Activated CD8-positive, alpha-beta memory T cell treated with anti-CD3 and anti-CD28 coated beads for 36 hours (primary cell): ENCODE results near the gene VPS9D1. TPM values are rescaled to one million over a fixed set of nuclear protein-coding genes. Genes with fewer than 3 reads are reported as not detected.
"Not testable (repeated sequence)": the region's sequence is repeated elsewhere in the genome, so short reads cannot be mapped to it uniquely, and the experiment has no call there.

Source experiments
- CTCF ChIA-PET: fragments of 350-600 bp; sonication (Branson Sonifier 250); formaldehyde crosslinking; loops from one replicate; lab custom pipeline; 2021; ENCODE audit warnings: antibody characterized with exemption; lab: Charles Lee
- POLR2A ChIA-PET: fragments of 350-600 bp; sonication (Branson Sonifier 250); formaldehyde crosslinking; loops from one replicate; lab custom pipeline; 2021; ENCODE audit warnings: antibody characterized with exemption; lab: Charles Lee
- total RNA-seq, 2 experiments: library from RNA; stranded (reverse); gene quantifications; one replicate each; pipeline ENCODE4 v1.2.3, GENCODE V29; 2021

VPS9D1 gene
- total RNA-seq, 2 experiments from 2014 or later, result 2.0 to 2.6 TPM

DNA sequence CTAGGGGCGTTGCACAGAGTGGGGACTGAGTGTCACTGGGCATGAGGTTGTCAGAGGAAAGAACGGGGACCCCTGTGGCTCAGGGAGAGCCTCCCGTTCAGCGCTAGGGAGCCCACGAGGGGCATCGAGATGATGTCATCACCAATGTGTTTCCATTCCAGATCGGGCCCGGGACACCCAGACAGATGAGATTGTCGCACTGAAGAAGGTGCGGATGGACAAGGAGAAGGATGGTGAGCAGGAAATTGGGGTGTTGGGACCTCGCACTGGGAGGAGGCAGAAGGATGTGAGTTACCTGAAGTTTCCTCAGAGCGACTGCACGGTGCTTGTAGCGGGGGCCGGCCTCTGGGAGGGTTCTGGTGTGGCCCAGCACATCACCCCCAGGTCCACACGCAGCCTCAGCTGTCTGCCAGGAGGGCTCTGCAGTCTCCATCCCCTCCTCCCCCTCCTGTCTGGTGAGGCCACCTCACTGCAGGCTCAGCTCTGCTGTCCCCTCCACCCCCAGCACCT lies 30.3 kb downstream of the VPS9D1 start:
- POLR2A ChIA-PET, result no interaction called here
- CTCF ChIA-PET, result no interaction called here

DNA sequence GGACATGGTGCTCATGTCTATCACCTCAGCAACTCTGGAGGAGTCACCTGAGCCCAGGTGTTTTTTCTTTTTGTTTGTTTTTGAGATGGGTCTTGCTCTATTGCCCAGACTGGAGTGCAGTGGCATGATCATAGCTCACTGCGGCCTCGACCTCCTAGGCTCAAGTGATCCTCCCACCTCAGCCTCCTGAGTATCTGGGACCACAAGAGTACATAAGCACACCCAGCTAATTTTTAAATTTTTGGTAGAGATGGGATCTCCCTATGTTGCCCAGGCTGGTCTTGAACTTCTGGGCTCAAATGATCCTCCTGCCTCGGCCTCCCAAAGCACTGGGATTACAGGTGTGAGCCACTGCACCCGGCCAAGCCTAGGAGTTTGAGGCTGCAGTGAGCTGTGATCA lies 31.1 kb downstream of the VPS9D1 start:
- CTCF ChIA-PET, result interaction anchor here (0.8 to 4.1 kb wide), 2 partner anchors 10 to 23 kb away, joined by 3 to 30 read pairs; partner anchors contain the start of gene SPATA2L
- POLR2A ChIA-PET, result interaction anchor here (0.6 kb wide), 1 partner anchor 184 kb away, joined by 3 read pairs; the partner anchor contains the start of gene TCF25

DNA sequence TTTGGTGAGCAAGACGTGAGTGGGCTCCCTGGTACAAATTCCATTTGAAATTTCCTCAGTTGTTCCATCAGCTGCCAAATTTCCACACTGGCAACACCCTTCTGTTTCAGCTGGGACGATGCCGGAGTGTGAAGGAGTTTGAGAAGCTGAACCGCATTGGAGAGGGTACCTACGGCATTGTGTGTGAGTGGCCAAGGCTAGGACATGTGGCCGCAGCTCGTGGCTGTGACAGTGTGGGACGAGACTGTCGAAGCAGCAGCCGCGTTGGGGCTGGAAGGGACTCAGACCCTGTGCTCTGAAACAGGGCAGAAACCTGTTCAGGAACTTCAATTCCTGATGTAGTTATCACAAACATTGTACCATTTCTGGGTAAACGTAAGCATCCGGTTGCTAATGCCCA lies 31.6 kb downstream of the VPS9D1 start:
- CTCF ChIA-PET, result interaction anchor here (0.8 to 4.1 kb wide), 2 partner anchors 11 to 24 kb away, joined by 3 to 30 read pairs; partner anchors contain the start of gene SPATA2L
- POLR2A ChIA-PET, result interaction anchor here (0.6 kb wide), 1 partner anchor 184 kb away, joined by 3 read pairs; the partner anchor contains the start of gene TCF25

DNA sequence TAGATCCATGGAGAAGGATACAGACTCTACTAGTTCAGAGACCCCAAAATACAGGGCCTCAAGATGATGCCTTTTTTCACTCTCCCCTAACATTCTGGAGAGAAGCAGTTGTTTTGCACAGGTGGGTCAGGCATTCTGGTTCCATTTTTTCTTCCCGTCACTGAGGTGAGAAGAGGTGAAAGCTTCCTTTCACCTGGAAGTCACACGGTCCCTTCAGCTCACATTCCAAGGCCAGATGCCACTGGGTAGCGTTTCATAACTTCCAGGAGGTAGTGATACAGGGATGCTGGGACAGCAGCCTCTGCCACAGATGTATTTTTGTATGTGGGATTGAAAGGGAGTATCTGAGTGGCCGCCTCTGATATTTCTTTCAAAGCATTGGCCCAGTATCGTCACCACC lies 32.3 kb downstream of the VPS9D1 start:
- CTCF ChIA-PET, result interaction anchor here (0.7 to 4.1 kb wide), 2 partner anchors 11 to 31 kb away, joined by 8 to 30 read pairs; partner anchors contain the start of genes CHMP1A, SPATA2L and SPATA33
- POLR2A ChIA-PET, result interaction anchor here (0.7 kb wide), 1 partner anchor 185 kb away, joined by 6 read pairs; the partner anchor contains the start of gene TCF25

DNA sequence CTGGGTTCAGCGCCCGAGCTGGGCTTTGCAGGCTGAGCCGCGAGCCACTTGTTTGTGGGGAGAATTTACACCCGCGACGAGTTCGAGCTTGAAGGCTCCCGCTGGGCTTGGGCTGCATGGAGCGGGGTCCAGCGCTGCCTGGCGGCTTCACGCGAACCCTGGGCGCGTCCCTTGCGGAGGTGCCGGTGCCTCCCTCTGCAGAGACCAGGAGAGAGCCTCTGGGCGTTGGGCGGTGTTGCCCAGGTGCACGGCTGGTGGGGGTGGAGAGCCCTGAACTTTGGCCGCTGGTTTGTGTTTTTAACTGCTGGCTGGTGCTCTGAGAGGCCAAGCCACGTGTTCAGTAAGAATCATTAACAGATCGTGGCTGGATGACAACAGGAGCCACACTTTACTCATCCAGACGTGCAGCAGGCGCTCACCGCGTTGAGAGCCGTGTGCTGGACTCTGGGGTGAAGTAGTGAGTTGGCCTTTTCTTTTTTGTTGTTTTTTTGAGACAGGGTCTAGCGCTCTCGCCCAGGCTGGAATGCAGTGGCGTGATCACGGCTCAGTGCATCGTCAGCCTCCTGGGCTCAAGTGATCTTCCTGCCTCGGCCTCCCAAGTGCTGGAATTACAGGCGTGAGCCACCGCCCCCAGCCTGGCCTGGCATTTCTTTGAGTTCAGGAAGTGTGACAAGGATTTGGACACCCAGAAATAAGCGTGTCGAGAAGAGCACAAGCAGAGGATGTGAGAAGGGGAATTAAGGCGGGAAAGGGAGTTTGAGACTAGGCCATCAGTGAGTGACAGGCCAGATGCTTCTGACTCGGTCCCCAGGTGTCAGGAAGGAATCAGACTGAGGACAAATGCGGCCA lies 33.4 kb downstream of the VPS9D1 start:
- ChIA-PET POLR2A (interaction anchor here (0.8 to 1.4 kb wide), 5 partner anchors 10 to 186 kb away, joined by 3 to 10 read pairs (median 3); partner anchors contain the start of gene TCF25), CTCF (interaction anchor here (1.0 to 4.1 kb wide), 3 partner anchors 9 to 119 kb away, joined by 3 to 30 read pairs (median 4); partner anchors contain the start of gene SPATA2L)

DNA sequence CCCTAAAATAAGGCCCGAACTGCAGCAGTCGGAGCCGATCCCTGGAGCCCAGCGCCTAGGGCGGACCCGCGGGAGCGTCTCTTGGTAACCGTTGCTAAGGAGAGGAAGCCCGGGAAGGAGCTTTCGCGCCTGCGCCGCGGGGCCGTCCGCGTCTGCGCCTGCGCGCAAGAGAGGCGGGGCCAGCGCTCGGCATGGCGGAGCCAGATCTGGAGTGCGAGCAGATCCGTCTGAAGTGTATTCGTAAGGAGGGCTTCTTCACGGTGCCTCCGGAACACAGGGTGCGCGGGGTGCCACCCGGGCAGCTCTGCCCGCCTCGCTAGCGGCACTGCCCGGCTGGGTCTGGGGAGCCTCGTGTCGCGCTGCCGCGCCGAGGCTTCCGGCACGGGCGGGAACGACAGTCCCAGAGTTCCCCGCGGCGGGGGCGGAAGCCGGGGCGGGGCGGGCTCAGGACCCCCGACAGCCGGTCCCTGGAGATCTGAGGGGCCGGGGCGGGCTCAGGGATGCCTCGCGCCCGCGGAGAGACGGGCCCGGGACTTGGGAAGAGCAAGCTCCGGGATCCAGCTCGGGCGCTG lies 34.1 kb downstream of the VPS9D1 start, which contains the start of gene CDK10:
TSS of gene CDK10 (plus strand) at position 170 of the 572 bp plus-strand sequence. CDS start at position 192, 22 bp downstream.
- POLR2A ChIA-PET, result interaction anchor here (0.8 to 1.4 kb wide), 5 partner anchors 9 to 186 kb away, joined by 3 to 10 read pairs (median 3); partner anchors contain the start of gene TCF25

DNA sequence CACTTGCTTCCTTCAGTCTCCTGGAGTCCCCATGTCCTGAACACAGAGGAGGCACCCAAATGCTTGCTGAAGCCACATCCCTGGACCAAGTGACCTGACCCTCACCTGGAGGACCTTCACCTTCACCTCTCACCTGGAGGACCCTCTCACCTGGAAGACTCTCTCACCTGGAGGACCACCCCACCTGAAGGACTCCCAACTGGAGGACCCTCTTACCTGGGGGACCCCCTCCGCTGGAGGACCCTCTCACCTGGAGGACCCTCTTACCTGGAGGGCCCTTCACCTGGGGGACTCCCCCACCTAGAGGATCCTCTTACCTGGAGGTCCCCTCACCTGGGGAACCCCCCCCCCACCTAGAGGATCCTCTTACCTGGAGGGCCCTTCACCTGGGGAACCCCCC lies 34.8 kb downstream of the VPS9D1 start:
- ChIA-PET CTCF (interaction anchor here (1.0 to 4.1 kb wide), 3 partner anchors 10 to 117 kb away, joined by 3 to 30 read pairs (median 4); partner anchors contain the start of gene SPATA2L), POLR2A (interaction anchor here (1.0 to 1.4 kb wide), 3 partner anchors 15 to 187 kb away, joined by 3 to 10 read pairs (median 5); partner anchors contain the start of gene TCF25)

More for the DNA sequence above, 34.1 kb downstream of the VPS9D1 start, which contains the start of gene CDK10:
- CTCF ChIA-PET, result interaction anchor here (1.0 to 4.1 kb wide), 3 partner anchors 10 to 118 kb away, joined by 3 to 30 read pairs (median 4); partner anchors contain the start of gene SPATA2L

DNA sequence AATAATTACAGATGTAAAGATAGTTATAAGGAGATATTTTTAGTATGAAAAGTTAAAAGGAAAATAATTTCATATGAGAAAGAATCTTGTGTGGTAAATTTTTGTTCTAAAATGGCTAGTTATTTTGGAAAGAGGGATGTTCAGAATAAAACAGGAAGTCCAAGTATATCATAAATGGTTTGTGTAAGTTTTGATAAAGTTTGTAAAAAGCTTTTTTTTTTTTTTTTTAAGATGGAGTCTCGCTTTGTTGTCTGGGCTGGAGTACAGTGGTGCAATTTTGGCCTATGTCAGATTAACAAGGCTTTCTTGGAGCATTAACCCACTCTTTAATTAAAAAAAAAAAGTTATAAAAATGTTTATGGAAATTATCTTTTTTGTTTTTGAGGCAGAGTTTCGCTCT lies 42.4 kb downstream of the VPS9D1 start:
- CTCF ChIA-PET, result interaction anchor here (0.8 to 1.2 kb wide), 2 partner anchors 22 to 38 kb away, joined by 3 to 5 read pairs; no protein-coding TSS in a partner anchor
- POLR2A ChIA-PET, result no interaction called here

DNA sequence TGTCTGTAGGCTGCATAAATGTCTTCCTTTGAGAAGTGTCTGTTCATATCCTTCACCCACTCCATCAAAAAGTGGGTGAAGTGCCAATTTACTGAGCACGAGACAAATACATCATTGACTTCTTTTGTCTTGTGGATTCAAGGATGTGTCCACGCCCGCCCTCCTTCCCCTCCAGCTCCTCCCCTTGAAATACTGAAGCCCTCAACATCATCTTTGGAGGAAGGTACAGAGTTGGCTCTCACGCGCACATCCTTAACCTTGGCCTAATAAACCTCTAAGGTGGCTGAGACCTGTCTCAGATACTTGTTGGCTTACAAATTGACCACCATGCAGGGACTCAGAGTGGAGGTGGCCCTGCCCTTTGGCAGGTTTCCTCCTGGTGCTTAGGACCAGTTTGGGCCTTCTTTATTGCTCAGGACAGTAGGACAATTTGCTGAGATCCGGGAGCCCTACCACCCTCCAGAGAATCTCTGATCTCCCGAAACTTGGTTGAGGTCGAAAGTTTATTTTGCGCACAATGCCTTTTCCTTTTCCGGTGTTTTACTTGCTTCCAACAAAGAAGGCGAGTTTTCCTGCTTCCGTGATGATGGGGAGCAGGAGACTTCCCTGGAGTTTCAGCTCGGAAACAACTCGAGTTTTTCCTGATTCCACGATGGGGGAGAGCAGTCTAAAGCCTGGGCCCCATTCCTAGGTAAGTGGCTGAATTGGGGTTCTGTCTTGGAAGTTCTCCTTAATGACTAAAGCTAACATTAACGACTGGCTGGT lies 48.3 kb downstream of the VPS9D1 start:
- ChIA-PET CTCF (interaction anchor here (0.6 to 1.0 kb wide), 2 partner anchors 10 to 21 kb away, joined by 3 read pairs; no protein-coding TSS in a partner anchor), POLR2A (no interaction called here)

DNA sequence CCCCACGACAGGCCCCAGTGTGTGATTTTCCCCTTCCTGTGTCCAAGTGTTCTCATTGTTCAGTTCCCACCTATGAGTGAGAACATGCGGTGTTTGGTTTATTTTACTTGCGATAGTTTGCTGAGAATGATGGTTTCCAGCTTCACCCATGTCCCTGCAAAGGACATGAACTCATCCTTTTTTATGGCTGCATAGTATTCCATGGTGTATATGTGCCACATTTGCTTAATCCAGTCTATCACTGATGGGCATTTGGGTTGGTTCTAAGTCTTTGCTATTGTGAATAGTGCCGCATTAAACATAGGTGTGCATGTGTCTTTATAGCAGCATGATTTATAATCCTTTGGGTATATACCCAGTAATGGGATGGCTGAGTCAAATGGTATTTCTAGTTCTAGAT lies 49.1 kb downstream of the VPS9D1 start:
- POLR2A ChIA-PET, result interaction anchor here (0.6 to 0.7 kb wide), 3 partner anchors 23 to 390 kb away, joined by 3 read pairs; partner anchors contain the start of gene CPNE7
- CTCF ChIA-PET, result not testable (repeated sequence)

DNA sequence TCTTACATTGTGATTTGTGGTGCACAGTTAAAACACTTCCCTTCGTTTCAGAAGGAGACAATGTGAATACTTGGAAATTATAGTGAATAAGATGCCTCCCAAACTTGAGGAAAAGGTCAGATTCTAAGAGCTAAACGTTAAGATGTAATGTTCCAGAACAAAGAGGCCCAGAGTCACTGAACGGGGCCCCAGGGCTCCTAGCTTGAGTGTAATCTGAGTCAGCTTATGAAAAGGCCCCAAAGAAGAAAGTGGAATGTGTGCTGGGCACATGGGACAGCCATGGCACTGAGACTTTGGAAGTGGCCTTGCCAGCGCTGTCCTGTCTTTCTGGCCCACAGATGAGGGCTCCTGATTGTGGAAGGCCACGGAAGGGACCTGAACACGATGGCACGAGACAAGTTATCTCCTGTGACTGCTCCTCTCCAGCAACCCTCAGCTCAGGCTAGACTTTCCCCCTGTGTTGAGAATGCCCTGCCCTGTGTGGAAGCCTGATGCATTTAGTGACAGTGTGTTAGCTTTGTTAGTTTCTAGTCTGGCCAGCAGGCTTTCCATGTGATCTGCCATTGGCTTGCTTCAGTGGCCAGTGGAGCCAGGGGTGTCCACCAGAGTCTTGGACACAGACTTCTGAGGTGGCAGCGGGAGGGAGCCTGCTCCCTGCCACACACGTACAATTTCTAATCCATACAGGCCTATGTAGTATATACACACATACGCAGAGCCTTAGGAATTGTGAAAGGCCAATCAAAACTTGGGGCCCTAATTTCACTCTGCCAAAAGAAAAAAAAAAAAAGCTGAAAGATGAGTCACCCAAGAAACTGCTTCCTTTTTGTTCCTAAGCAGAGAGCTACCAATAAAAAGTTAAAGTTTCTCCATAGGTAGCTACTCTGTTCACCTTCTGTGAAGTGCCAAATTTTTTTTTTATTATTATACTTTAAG lies 49.9 kb downstream of the VPS9D1 start:
- ChIA-PET CTCF (no interaction called here), POLR2A (interaction anchor here (0.6 to 0.7 kb wide), 3 partner anchors 24 to 389 kb away, joined by 3 read pairs; partner anchors contain the start of gene CPNE7)

DNA sequence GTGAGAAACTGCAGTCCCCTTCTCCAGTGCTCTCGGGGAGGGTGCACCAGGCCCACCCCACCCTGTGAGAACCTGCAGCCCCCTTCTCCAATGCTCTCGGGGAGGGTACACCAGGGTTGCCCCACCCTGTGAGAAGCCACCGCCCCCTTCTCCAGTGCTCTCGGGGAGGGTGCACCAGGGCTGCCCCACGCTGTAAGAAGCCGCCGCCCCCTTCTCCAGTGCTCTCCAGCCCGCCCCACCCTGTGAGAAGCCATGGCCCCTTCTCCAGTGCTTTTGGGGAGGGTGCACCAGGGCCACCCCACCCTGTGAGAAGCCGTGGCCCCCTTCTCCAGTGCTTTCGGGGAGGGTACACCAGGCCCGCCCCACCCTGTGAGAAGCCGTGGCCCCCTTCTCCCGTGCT lies 50.9 kb downstream of the VPS9D1 start:
- ChIA-PET POLR2A (no interaction called here), CTCF (no interaction called here)

DNA sequence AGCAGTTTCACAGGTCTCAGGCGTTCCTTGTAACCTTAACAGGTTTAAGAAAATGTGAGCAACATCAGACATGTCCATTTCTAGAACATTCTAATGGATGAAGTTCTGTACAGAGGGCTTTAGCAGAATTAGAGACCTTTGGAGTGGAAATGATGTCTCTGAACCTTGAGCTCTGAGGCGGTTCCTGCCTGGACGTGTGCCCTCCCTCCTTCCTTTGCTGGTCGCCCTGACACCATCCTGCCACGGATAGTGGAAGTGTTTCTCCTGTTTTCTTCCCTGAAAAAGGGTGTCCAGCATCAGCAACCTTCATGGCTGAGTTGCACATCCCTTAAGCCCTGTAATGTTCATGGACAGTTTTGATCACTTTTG lies 51.9 kb downstream of the VPS9D1 start:
- ChIA-PET POLR2A (no interaction called here), CTCF (no interaction called here)

DNA sequence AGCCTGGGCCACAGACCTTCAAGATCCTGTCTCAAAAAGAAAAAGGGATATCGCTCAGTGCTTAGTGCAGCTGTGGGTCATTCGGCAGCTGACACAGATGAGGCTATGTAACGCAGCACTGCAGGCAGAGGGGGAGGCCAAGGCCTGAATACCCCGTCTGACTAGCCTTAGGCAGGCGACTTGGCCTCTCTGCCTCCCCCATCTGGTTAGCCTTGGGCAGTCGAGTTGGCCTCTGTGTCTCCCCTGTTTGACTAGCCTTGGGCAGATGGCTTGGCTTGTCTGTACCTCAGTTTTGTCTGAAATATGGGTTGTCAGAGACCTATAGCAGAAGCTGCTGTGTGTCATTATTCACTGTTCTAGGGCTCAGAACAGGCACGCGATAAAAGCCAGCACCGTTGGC lies 53.1 kb downstream of the VPS9D1 start:
- CTCF ChIA-PET, result interaction anchor here (1.4 kb wide), 2 partner anchors 16 to 104 kb away, joined by 3 read pairs; no protein-coding TSS in a partner anchor
- POLR2A ChIA-PET, result interaction anchor here (0.6 kb wide), 1 partner anchor 822 kb away, joined by 6 read pairs; no protein-coding TSS in a partner anchor

DNA sequence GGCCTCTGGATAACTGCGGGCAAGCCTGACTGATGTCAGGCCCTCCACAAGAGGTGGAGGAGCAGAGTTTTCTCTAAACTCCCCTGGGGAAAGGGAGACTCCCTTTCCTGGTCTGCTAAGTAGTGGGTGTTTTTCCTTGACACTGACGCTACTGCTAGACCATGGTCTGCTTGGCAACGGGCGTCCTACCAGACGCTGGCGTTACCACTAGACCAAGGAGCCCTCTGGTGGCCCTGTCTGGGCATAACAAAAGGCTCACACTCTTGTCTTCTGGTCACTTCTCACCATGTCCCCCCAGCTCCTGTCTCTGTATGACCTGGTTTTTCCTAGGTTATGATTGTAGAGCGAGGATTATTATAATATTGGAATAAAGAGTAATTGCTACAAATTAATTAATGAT lies 53.7 kb downstream of the VPS9D1 start:
- CTCF ChIA-PET, result interaction anchor here (1.4 kb wide), 2 partner anchors 15 to 103 kb away, joined by 3 read pairs; no protein-coding TSS in a partner anchor

DNA sequence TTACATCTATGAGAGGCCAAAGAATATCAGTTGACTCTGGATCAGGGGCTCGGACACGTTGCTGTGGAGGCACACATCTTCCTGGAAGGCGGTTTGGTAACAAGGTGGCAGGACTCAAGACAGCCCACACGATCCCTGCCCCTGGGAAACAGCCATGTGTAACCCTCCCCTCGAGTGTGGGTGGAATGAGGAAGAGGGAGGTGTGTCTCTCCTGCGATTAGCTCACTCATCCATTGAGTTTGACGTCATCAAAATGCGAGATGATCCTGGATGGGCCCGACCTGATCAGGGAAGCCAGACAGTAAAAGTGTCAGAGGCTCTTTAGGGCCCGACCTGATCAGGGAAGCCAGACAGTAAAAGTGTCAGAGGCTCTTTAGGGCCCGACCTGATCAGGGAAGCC lies 56.5 kb downstream of the VPS9D1 start:
- CTCF ChIA-PET, result not testable (repeated sequence)

More for the DNA sequence above, 53.7 kb downstream of the VPS9D1 start:
- POLR2A ChIA-PET, result not testable (repeated sequence)

DNA sequence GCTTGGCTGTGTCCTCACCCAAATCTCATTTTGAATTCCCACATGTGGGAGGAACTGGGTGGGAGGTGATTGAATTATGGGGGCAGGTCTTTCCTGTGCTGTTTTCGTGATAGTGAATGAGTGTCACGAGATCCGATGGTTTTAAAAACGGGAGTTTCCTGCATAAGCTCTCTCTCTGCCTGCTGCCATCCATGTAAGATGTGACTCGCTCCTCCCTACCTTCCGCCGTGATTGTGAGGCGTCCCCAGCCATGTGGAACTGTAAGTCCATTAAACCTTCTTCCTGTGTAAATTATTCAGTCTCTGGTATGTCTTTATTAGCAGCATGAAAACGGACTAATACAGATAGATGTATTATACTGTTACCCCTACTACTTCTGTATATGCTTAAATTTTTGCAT lies 59.5 kb downstream of the VPS9D1 start:
- CTCF ChIA-PET, result no interaction called here
- POLR2A ChIA-PET, result no interaction called here

More for the DNA sequence above, 56.5 kb downstream of the VPS9D1 start:
- POLR2A ChIA-PET, result not testable (repeated sequence)
